ENCODE data around the gene LDLRAD1.
A peak's percentile ranks its signal among the peaks of the same experiment; 100 is the strongest.

LDLRAD1 gene

GRCh38 chr1:54053745-54054437, 35.9 kb upstream of the LDLRAD1 start:
- no peaks in the 10 kb centered on the region for H3K9me3 ChIP-seq (ENCODE audit: insufficient read depth, low read depth, low read length)
- peak overlapping the region; percentile 81 for H3K4me2 ChIP-seq (ENCODE audit: low read depth, low read length, poor library complexity, severe bottlenecking)
- TF ChIP-seq CTCF (conservative IDR thresholded peaks at IDR 0.05; ENCODE audit: low read length) (no peak), EZH2phosphoT487 (IDR thresholded peaks at IDR 0.05; ENCODE audit: borderline replicate concordance) (no peak)
- no peaks in the 10 kb centered on the region for H3K9me2 ChIP-seq (replicated peaks; ENCODE audit: low read depth, low read length)
- peak overlapping the region; percentile 85 for H3K4me3 ChIP-seq (ENCODE audit: low read length, poor library complexity, severe bottlenecking)
- H3K9ac ChIP-seq (ENCODE audit: low read depth, low read length, poor library complexity, severe bottlenecking): peak overlapping the region; percentile 94
- H3K36me3 ChIP-seq (ENCODE audit: insufficient read depth, low read length): no peaks in the 10 kb centered on the region
- no peaks in the 10 kb centered on the region for H3F3A ChIP-seq (ENCODE audit: low read depth)
- peak overlapping the region; percentile 90 for H2AFZ ChIP-seq (ENCODE audit: low read length)
- H3K27me3 ChIP-seq (ENCODE audit: insufficient read depth, low read length, poor library complexity, severe bottlenecking): no peaks in the 10 kb centered on the region
- H4K20me1 ChIP-seq (ENCODE audit: insufficient read depth, low read length, poor library complexity, severe bottlenecking): peaks cover 33% of the 10 kb centered on the region
- peaks cover 63% of the 10 kb centered on the region for H3K79me2 ChIP-seq (ENCODE audit: insufficient read depth, low read length)
- H3K4me1 ChIP-seq (ENCODE audit: insufficient read depth, low read length, poor library complexity, severe bottlenecking): peaks cover 23% of the 10 kb centered on the region

DNA sequence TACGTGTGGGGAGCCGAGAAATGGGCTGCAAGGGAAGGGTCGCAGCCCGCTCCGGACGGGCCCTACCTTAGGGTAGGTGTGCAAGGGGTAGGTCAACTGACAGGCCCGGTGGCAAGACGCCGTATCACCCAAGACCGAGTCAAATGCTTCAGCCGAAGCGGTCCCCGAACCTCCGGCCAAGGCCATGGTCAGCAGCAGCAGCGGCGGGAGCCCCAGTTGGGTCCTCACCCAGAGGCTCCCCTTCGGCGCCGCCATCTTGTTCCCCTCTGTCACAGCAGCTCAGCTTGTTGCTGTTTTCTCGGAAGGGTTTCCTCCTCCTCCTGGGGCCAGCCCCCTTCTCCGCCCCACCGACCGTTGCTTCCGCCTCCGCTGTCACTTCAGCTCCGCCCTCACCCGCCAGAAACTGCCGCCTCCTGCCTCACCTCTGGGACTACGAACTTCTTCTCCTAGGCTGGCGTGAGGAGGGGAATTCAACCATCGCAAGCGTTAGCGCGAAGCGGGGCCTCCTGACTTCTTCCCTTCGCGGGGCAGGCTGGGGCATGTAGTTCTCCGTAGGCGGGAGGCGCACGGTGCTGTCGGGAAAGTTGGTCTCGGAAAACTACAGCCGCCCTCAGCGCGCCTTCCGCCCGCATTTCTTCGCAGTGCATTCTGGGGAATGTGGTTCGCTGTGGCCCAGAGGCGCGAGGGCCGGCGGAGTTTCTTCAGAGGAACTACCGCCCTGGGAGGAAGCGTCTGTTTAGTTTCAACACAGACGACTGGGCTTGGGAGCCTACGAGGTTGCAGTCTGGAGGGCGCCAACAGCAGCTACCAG, 35.2 kb upstream of the LDLRAD1 start, which contains the start of the genes TCEANC2 and TMEM59:
TCEANC2 (plus strand) TSS at position 675 of the 811 bp plus-strand sequence. CDS start 815 bp downstream, outside the sequence.
TMEM59 (minus strand) TSS at position 271 of the 811 bp plus-strand sequence; CDS start at position 255, 16 bp downstream.
- H4K20me1 ChIP-seq (ENCODE audit: insufficient read depth, low read length, poor library complexity, severe bottlenecking): peaks cover 40% of the 10 kb centered on the region
- H3K9me3 ChIP-seq (ENCODE audit: insufficient read depth, low read depth, low read length): no peaks in the 10 kb centered on the region
- H3K36me3 ChIP-seq (ENCODE audit: insufficient read depth, low read length): no peaks in the 10 kb centered on the region
- TF ChIP-seq CTCF (conservative IDR thresholded peaks at IDR 0.05; ENCODE audit: low read length) (no peak), EZH2phosphoT487 (IDR thresholded peaks at IDR 0.05; ENCODE audit: borderline replicate concordance) (no peak)
- H3F3A ChIP-seq (ENCODE audit: low read depth): no peaks in the 10 kb centered on the region
- H3K79me2 ChIP-seq (ENCODE audit: insufficient read depth, low read length): peaks cover 71% of the 10 kb centered on the region
- H3K4me2 ChIP-seq (ENCODE audit: low read depth, low read length, poor library complexity, severe bottlenecking): peak within 1 kb of the TSS; percentile 91
- H3K9ac ChIP-seq (ENCODE audit: low read depth, low read length, poor library complexity, severe bottlenecking): peak within 1 kb of the TSS; percentile 94
- no peaks in the 10 kb centered on the region for H3K27me3 ChIP-seq (ENCODE audit: insufficient read depth, low read length, poor library complexity, severe bottlenecking)
- H3K4me3 ChIP-seq (ENCODE audit: low read length, poor library complexity, severe bottlenecking): peak within 1 kb of the TSS; percentile 85
- peaks cover 28% of the 10 kb centered on the region for H3K4me1 ChIP-seq (ENCODE audit: insufficient read depth, low read length, poor library complexity, severe bottlenecking)
- peak within 1 kb of the TSS; percentile 90 for H2AFZ ChIP-seq (ENCODE audit: low read length)
- H3K9me2 ChIP-seq (replicated peaks; ENCODE audit: low read depth, low read length): no peaks in the 10 kb centered on the region

GRCh38 chr1:54052431-54052933, 34.5 kb upstream of the LDLRAD1 start:
- Histone ChIP-seq H3K4me1 (ENCODE audit: insufficient read depth, low read length, poor library complexity, severe bottlenecking) (peaks cover 35% of the 10 kb centered on the region), H3K9me3 (ENCODE audit: insufficient read depth, low read depth, low read length) (no peaks in the 10 kb centered on the region), H3K9ac (ENCODE audit: low read depth, low read length, poor library complexity, severe bottlenecking) (peak overlapping the region; percentile 78), H3K9me2 (replicated peaks; ENCODE audit: low read depth, low read length) (no peaks in the 10 kb centered on the region), H2AFZ (ENCODE audit: low read length) (peak overlapping the region; percentile 33; the same call in 1 of the 2 replicates), H3K79me2 (ENCODE audit: insufficient read depth, low read length) (peaks cover 77% of the 10 kb centered on the region), H3K36me3 (ENCODE audit: insufficient read depth, low read length) (no peaks in the 10 kb centered on the region), H4K20me1 (ENCODE audit: insufficient read depth, low read length, poor library complexity, severe bottlenecking) (peaks cover 46% of the 10 kb centered on the region), H3K4me2 (ENCODE audit: low read depth, low read length, poor library complexity, severe bottlenecking) (peak overlapping the region; percentile 91), H3K4me3 (ENCODE audit: low read length, poor library complexity, severe bottlenecking) (peak overlapping the region; percentile 85), H3K27me3 (ENCODE audit: insufficient read depth, low read length, poor library complexity, severe bottlenecking) (no peaks in the 10 kb centered on the region), H3F3A (ENCODE audit: low read depth) (no peaks in the 10 kb centered on the region)
- TF ChIP-seq CTCF (conservative IDR thresholded peaks at IDR 0.05; ENCODE audit: low read length): no peak
- TF ChIP-seq EZH2phosphoT487 (IDR thresholded peaks at IDR 0.05; ENCODE audit: borderline replicate concordance): no peak
